Measurements from ENCODE around the gene GRK5.

GRCh38 chr10:119310806-119311205 lies 103.4 kb downstream of the GRK5 start:
- TF ChIP-seq CTCF (IDR thresholded peaks at IDR 0.05): no peak
- no peak for TF ChIP-seq POLR2A (IDR thresholded peaks at IDR 0.05)

Measured in right lobe of liver (tissue), 4 donors.